GM13976 (cell line): ENCODE results near the gene LRRC8E.

ENCODE experiments used
- DNase-seq: peaks from one replicate; pipeline ENCODE4 v3.0.0; 2012; ENCODE audit warnings: low spot score
- CTCF ChIP-seq: IDR thresholded peaks from 2 replicates; pipeline ENCODE4 v1.5.1; 2012; ENCODE audit warnings: borderline replicate concordance, mild to moderate bottlenecking; ENCODE audit not compliant: insufficient read depth; ENCODE audit errors: extremely low read depth, missing control alignments, control extremely low read depth
- in situ Hi-C: fragments of 300-500 bp; cut with MboI; formaldehyde crosslinking; loops from one replicate; pipeline ENCODE4 v1.12.0; 2022; ENCODE audit warnings: low sequenced_read_pairs, mixed read lengths, inconsistent platforms; ENCODE audit not compliant: unreplicated experiment

Gene LRRC8E

GRCh38 chr19:7899751-7900378 lies 11.6 kb downstream of the LRRC8E start:
- DNase-seq = no peak
- TF ChIP-seq CTCF = no peak
- in situ Hi-C loops = no loop called here

- no peak for TF ChIP-seq CTCF
- in situ Hi-C loops = no loop called here
- no peak for DNase-seq
Measured at GRCh38 chr19:7900401-7900870, 12.1 kb downstream of the LRRC8E start.

GRCh38 chr19:7900931-7901330 lies 12.6 kb downstream of the LRRC8E start:
- no peak for DNase-seq
- in situ Hi-C loops = no loop called here
- no peak for TF ChIP-seq CTCF

GRCh38 chr19:7901337-7901736 lies 13.0 kb downstream of the LRRC8E start:
- in situ Hi-C loops = no loop called here
- TF ChIP-seq CTCF = no peak
- no peak for DNase-seq

- in situ Hi-C loops = no loop called here
- TF ChIP-seq CTCF = no peak
- no peak for DNase-seq
Measured at GRCh38 chr19:7902796-7903243, 14.5 kb downstream of the LRRC8E start.

GRCh38 chr19:7903244-7904073 lies 15.1 kb downstream of the LRRC8E start, which contains the start of gene MAP2K7:
Gene MAP2K7, plus strand, starts transcription at chr19:7903877. Its CDS starts 68 bp downstream, at chr19:7903945.
- in situ Hi-C loops = no loop called here
- peak; percentile 91 for TF ChIP-seq CTCF
- DNase-seq = peak; percentile 100
